Measurements from ENCODE around the gene CCDC60.
"Not testable (repeated sequence)": the region's sequence is repeated elsewhere in the genome, so short reads cannot be mapped to it uniquely, and the experiment has no call there.

The CCDC60 gene

GRCh38 chr12:119338593-119339363 lies 4.2 kb downstream of the CCDC60 start:
- H3K4me1 ChIP-seq (ENCODE audit: insufficient read depth, low read length): no peaks in the 10 kb centered on the region
- H3K4me3 ChIP-seq (ENCODE audit: low read depth in 1 of 2, low read length in 2 of 2): no peak overlapping the region
- no peak overlapping the region for H3K27ac ChIP-seq (ENCODE audit: low read depth, low read length)
- no peak overlapping the region for H3K9ac ChIP-seq (ENCODE audit: low read length)
- no peaks in the 10 kb centered on the region for H3K27me3 ChIP-seq (ENCODE audit: control insufficient read depth in 1 of 2, insufficient read depth in 2 of 2, low read length in 2 of 2)
- no peaks in the 10 kb centered on the region for H3K36me3 ChIP-seq (ENCODE audit: insufficient read depth, low read length)
- H3K9me3 ChIP-seq (ENCODE audit: low read length): no peaks in the 10 kb centered on the region

- H3K4me1 ChIP-seq (ENCODE audit: insufficient read depth, low read length): no peaks in the 10 kb centered on the region
- no peak overlapping the region for H3K9ac ChIP-seq (ENCODE audit: low read length)
- H3K4me3 ChIP-seq (ENCODE audit: low read depth in 1 of 2, low read length in 2 of 2): no peak overlapping the region
- H3K9me3 ChIP-seq (ENCODE audit: low read length): no peaks in the 10 kb centered on the region
- no peak overlapping the region for H3K27ac ChIP-seq (ENCODE audit: low read depth, low read length)
- no peaks in the 10 kb centered on the region for H3K27me3 ChIP-seq (ENCODE audit: control insufficient read depth in 1 of 2, insufficient read depth in 2 of 2, low read length in 2 of 2)
- H3K36me3 ChIP-seq (ENCODE audit: insufficient read depth, low read length): no peaks in the 10 kb centered on the region
Measured at GRCh38 chr12:119340578-119340977, 6.0 kb downstream of the CCDC60 start.

GRCh38 chr12:119341020-119341419 lies 6.5 kb downstream of the CCDC60 start:
- H3K4me3 ChIP-seq (ENCODE audit: low read depth in 1 of 2, low read length in 2 of 2): no peak overlapping the region
- H3K27ac ChIP-seq (ENCODE audit: low read depth, low read length): no peak overlapping the region
- H3K9ac ChIP-seq (ENCODE audit: low read length): no peak overlapping the region
- H3K36me3 ChIP-seq (ENCODE audit: insufficient read depth, low read length): no peaks in the 10 kb centered on the region
- no peaks in the 10 kb centered on the region for H3K4me1 ChIP-seq (ENCODE audit: insufficient read depth, low read length)
- H3K9me3 ChIP-seq (ENCODE audit: low read length): no peaks in the 10 kb centered on the region
- no peaks in the 10 kb centered on the region for H3K27me3 ChIP-seq (ENCODE audit: control insufficient read depth in 1 of 2, insufficient read depth in 2 of 2, low read length in 2 of 2)

GRCh38 chr12:119341988-119342387 lies 7.5 kb downstream of the CCDC60 start:
- no peaks in the 10 kb centered on the region for H3K36me3 ChIP-seq (ENCODE audit: insufficient read depth, low read length)
- no peaks in the 10 kb centered on the region for H3K9me3 ChIP-seq (ENCODE audit: low read length)
- H3K27ac ChIP-seq (ENCODE audit: low read depth, low read length): no peak overlapping the region
- no peak overlapping the region for H3K9ac ChIP-seq (ENCODE audit: low read length)
- no peak overlapping the region for H3K4me3 ChIP-seq (ENCODE audit: low read depth in 1 of 2, low read length in 2 of 2)
- no peaks in the 10 kb centered on the region for H3K27me3 ChIP-seq (ENCODE audit: control insufficient read depth in 1 of 2, insufficient read depth in 2 of 2, low read length in 2 of 2)
- H3K4me1 ChIP-seq (ENCODE audit: insufficient read depth, low read length): no peaks in the 10 kb centered on the region

- Histone ChIP-seq H3K9ac (ENCODE audit: low read length) (no peak overlapping the region), H3K36me3 (ENCODE audit: insufficient read depth, low read length) (no peaks in the 10 kb centered on the region), H3K9me3 (ENCODE audit: low read length) (no peaks in the 10 kb centered on the region), H3K4me3 (ENCODE audit: low read depth in 1 of 2, low read length in 2 of 2) (no peak overlapping the region), H3K27ac (ENCODE audit: low read depth, low read length) (no peak overlapping the region), H3K27me3 (ENCODE audit: control insufficient read depth in 1 of 2, insufficient read depth in 2 of 2, low read length in 2 of 2) (no peaks in the 10 kb centered on the region), H3K4me1 (ENCODE audit: insufficient read depth, low read length) (no peaks in the 10 kb centered on the region)
Measured at GRCh38 chr12:119343130-119343529, 8.6 kb downstream of the CCDC60 start.

- Histone ChIP-seq H3K4me1 (ENCODE audit: insufficient read depth, low read length) (no peaks in the 10 kb centered on the region), H3K27me3 (ENCODE audit: control insufficient read depth in 1 of 2, insufficient read depth in 2 of 2, low read length in 2 of 2) (no peaks in the 10 kb centered on the region), H3K27ac (ENCODE audit: low read depth, low read length) (no peak overlapping the region), H3K9me3 (ENCODE audit: low read length) (no peaks in the 10 kb centered on the region), H3K9ac (ENCODE audit: low read length) (no peak overlapping the region), H3K36me3 (ENCODE audit: insufficient read depth, low read length) (no peaks in the 10 kb centered on the region), H3K4me3 (ENCODE audit: low read depth in 1 of 2, low read length in 2 of 2) (no peak overlapping the region)
Measured at GRCh38 chr12:119354172-119354571, 19.6 kb downstream of the CCDC60 start.

- not testable (repeated sequence) for H3K9ac ChIP-seq (ENCODE audit: low read length); H3K36me3 ChIP-seq (ENCODE audit: insufficient read depth, low read length); H3K27me3 ChIP-seq (ENCODE audit: control insufficient read depth in 1 of 2, insufficient read depth in 2 of 2, low read length in 2 of 2); H3K4me1 ChIP-seq (ENCODE audit: insufficient read depth, low read length); H3K9me3 ChIP-seq (ENCODE audit: low read length); H3K27ac ChIP-seq (ENCODE audit: low read depth, low read length); H3K4me3 ChIP-seq (ENCODE audit: low read depth in 1 of 2, low read length in 2 of 2)
Measured at GRCh38 chr12:119360366-119360765, 25.8 kb downstream of the CCDC60 start.

GRCh38 chr12:119363037-119363436 lies 28.5 kb downstream of the CCDC60 start:
- H3K27me3 ChIP-seq (ENCODE audit: control insufficient read depth in 1 of 2, insufficient read depth in 2 of 2, low read length in 2 of 2): no peaks in the 10 kb centered on the region
- no peaks in the 10 kb centered on the region for H3K4me1 ChIP-seq (ENCODE audit: insufficient read depth, low read length)
- H3K9ac ChIP-seq (ENCODE audit: low read length): no peak overlapping the region
- no peak overlapping the region for H3K4me3 ChIP-seq (ENCODE audit: low read depth in 1 of 2, low read length in 2 of 2)
- no peak overlapping the region for H3K27ac ChIP-seq (ENCODE audit: low read depth, low read length)
- H3K36me3 ChIP-seq (ENCODE audit: insufficient read depth, low read length): no peaks in the 10 kb centered on the region
- H3K9me3 ChIP-seq (ENCODE audit: low read length): no peaks in the 10 kb centered on the region

GRCh38 chr12:119363490-119363889 lies 29.0 kb downstream of the CCDC60 start:
- H3K27me3 ChIP-seq (ENCODE audit: control insufficient read depth in 1 of 2, insufficient read depth in 2 of 2, low read length in 2 of 2): no peaks in the 10 kb centered on the region
- H3K4me1 ChIP-seq (ENCODE audit: insufficient read depth, low read length): peaks cover 1% of the 10 kb centered on the region
- H3K27ac ChIP-seq (ENCODE audit: low read depth, low read length): no peak overlapping the region
- no peak overlapping the region for H3K9ac ChIP-seq (ENCODE audit: low read length)
- H3K4me3 ChIP-seq (ENCODE audit: low read depth in 1 of 2, low read length in 2 of 2): no peak overlapping the region
- no peaks in the 10 kb centered on the region for H3K36me3 ChIP-seq (ENCODE audit: insufficient read depth, low read length)
- no peaks in the 10 kb centered on the region for H3K9me3 ChIP-seq (ENCODE audit: low read length)

GRCh38 chr12:119365451-119365850 lies 30.9 kb downstream of the CCDC60 start:
- no peak overlapping the region for H3K9ac ChIP-seq (ENCODE audit: low read length)
- H3K9me3 ChIP-seq (ENCODE audit: low read length): no peaks in the 10 kb centered on the region
- no peak overlapping the region for H3K27ac ChIP-seq (ENCODE audit: low read depth, low read length)
- H3K36me3 ChIP-seq (ENCODE audit: insufficient read depth, low read length): no peaks in the 10 kb centered on the region
- H3K4me3 ChIP-seq (ENCODE audit: low read depth in 1 of 2, low read length in 2 of 2): no peak overlapping the region
- no peaks in the 10 kb centered on the region for H3K27me3 ChIP-seq (ENCODE audit: control insufficient read depth in 1 of 2, insufficient read depth in 2 of 2, low read length in 2 of 2)
- H3K4me1 ChIP-seq (ENCODE audit: insufficient read depth, low read length): peaks cover 21% of the 10 kb centered on the region

- Histone ChIP-seq H3K27ac (ENCODE audit: low read depth, low read length) (no peak overlapping the region), H3K4me3 (ENCODE audit: low read depth in 1 of 2, low read length in 2 of 2) (no peak overlapping the region), H3K36me3 (ENCODE audit: insufficient read depth, low read length) (no peaks in the 10 kb centered on the region), H3K27me3 (ENCODE audit: control insufficient read depth in 1 of 2, insufficient read depth in 2 of 2, low read length in 2 of 2) (no peaks in the 10 kb centered on the region), H3K4me1 (ENCODE audit: insufficient read depth, low read length) (peaks cover 24% of the 10 kb centered on the region), H3K9me3 (ENCODE audit: low read length) (no peaks in the 10 kb centered on the region), H3K9ac (ENCODE audit: low read length) (no peak overlapping the region)
Measured at GRCh38 chr12:119366007-119366406, 31.5 kb downstream of the CCDC60 start.

- peak overlapping the region; percentile 81 for H3K27ac ChIP-seq (ENCODE audit: low read depth, low read length)
- H3K4me1 ChIP-seq (ENCODE audit: insufficient read depth, low read length): peaks cover 40% of the 10 kb centered on the region
- no peaks in the 10 kb centered on the region for H3K36me3 ChIP-seq (ENCODE audit: insufficient read depth, low read length)
- no peaks in the 10 kb centered on the region for H3K27me3 ChIP-seq (ENCODE audit: control insufficient read depth in 1 of 2, insufficient read depth in 2 of 2, low read length in 2 of 2)
- H3K9ac ChIP-seq (ENCODE audit: low read length): no peak overlapping the region
- H3K4me3 ChIP-seq (ENCODE audit: low read depth in 1 of 2, low read length in 2 of 2): no peak overlapping the region
- no peaks in the 10 kb centered on the region for H3K9me3 ChIP-seq (ENCODE audit: low read length)
Measured at GRCh38 chr12:119369161-119369560, 34.6 kb downstream of the CCDC60 start.
